CD4-positive, alpha-beta T cell treated with Interleukin-4 for 1 hour (primary cell): Measurements from ENCODE around the gene TRIM72.
A peak's percentile ranks its signal among the peaks of the same experiment; 100 is the strongest.
"Not testable (repeated sequence)": the region's sequence is repeated elsewhere in the genome, so short reads cannot be mapped to it uniquely, and the experiment has no call there.

Source experiments
- DNase-seq, 2 donors: peaks; one replicate each; pipeline ENCODE4 v3.0.0-alpha.2; 2020 to 2022

The TRIM72 gene

GRCh38 chr16:31260136-31260931 lies 46.4 kb downstream of the TRIM72 start:
- no peak for DNase-seq

GRCh38 chr16:31262084-31262483 lies 48.2 kb downstream of the TRIM72 start:
- DNase-seq = no peak

- peak; percentile 59 to 78 for DNase-seq
Measured at GRCh38 chr16:31265329-31266245, 51.7 kb downstream of the TRIM72 start.

- DNase-seq = no peak
Measured at GRCh38 chr16:31267332-31268032, 53.6 kb downstream of the TRIM72 start.

GRCh38 chr16:31268033-31268365 lies 54.1 kb downstream of the TRIM72 start:
- no peak for DNase-seq

- DNase-seq = no peak
Measured at GRCh38 chr16:31268891-31269290, 55.0 kb downstream of the TRIM72 start.

GRCh38 chr16:31269541-31269940 lies 55.6 kb downstream of the TRIM72 start:
- no peak for DNase-seq

- not testable (repeated sequence) for DNase-seq
Measured at GRCh38 chr16:31269973-31270372, 56.1 kb downstream of the TRIM72 start.

GRCh38 chr16:31270795-31271194 lies 56.9 kb downstream of the TRIM72 start:
- no peak for DNase-seq

GRCh38 chr16:31271621-31272190 lies 57.8 kb downstream of the TRIM72 start:
- no peak for DNase-seq

GRCh38 chr16:31273187-31273586 lies 59.3 kb downstream of the TRIM72 start:
- DNase-seq = no peak

- DNase-seq = no peak
Measured at GRCh38 chr16:31273676-31274075, 59.8 kb downstream of the TRIM72 start.

- DNase-seq = no peak
Measured at GRCh38 chr16:31274831-31275816, 61.2 kb downstream of the TRIM72 start.

- no peak for DNase-seq
Measured at GRCh38 chr16:31276600-31276999, 62.7 kb downstream of the TRIM72 start.

- DNase-seq = no peak
Measured at GRCh38 chr16:31277659-31278260, 63.8 kb downstream of the TRIM72 start.

GRCh38 chr16:31278853-31279252 lies 64.9 kb downstream of the TRIM72 start:
- not testable (repeated sequence) for DNase-seq
